Epidermal melanocyte (primary cell): Measurements from ENCODE around the gene TMEM89.
A peak's percentile ranks its signal among the peaks of the same experiment; 100 is the strongest.

Experiments
- DNase-seq: peaks from one replicate; pipeline ENCODE4 v3.0.0; 2011; ENCODE audit warnings: low spot score; ENCODE audit not compliant: insufficient read length

TMEM89 gene, protein sequence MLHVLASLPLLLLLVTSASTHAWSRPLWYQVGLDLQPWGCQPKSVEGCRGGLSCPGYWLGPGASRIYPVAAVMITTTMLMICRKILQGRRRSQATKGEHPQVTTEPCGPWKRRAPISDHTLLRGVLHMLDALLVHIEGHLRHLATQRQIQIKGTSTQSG

DNA sequence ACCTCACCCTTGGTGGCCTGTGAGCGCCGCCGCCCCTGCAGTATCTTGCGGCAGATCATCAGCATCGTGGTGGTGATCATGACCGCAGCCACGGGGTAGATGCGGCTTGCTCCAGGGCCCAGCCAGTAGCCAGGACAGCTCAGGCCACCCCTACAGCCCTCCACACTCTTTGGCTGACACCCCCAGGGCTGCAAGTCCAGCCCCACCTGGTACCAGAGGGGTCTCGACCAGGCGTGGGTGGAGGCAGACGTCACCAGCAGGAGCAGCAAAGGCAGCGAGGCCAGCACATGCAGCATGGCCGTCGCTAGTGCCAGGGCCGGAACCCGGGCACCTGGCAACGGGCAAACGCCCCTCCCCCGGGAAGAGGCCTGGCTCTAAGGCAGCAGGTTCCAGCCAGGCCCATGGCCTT lies at the start of gene TMEM89:
Gene TMEM89 (minus strand): TSS at position 309 of the 409 bp plus-strand sequence. CDS start 13 bp downstream, at position 296.
- no peak for DNase-seq

DNA sequence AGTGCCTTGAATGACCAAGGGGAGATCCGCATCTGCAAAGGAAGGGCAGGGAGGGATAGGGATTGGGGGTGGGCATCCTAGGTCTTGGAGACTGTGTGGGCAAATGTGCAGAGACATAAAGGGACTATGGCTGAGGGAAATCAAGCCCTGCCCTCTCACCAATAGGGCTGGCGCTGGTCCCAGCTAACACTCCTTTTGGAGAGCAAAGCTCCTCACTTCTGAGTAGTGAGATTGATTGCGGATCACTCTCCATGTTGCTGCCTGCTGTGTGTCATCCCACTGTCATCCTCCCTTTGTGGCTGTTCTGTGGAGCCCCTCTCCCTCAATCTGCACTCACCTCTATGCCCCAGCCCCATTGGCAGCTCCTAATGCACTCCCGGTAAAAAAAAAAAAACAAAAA lies 43.4 kb upstream of the TMEM89 start:
- DNase-seq, result no peak

DNA sequence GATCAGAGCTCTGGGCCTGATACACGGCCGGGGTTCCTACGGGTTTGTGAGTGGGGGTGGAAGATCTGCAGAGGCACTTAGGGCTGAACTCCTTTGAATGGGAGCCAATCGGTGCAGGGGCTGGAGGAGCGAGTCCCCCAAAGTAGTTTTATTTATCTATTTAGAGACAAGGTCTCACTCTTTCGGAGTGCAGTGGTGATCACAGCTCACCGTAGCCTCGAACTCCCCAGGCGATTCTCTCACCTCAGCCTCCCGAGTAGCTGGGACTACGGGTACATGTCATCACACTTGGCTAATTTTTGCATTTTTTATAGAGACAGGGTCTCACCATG lies 42.7 kb upstream of the TMEM89 start:
- no peak for DNase-seq

DNA sequence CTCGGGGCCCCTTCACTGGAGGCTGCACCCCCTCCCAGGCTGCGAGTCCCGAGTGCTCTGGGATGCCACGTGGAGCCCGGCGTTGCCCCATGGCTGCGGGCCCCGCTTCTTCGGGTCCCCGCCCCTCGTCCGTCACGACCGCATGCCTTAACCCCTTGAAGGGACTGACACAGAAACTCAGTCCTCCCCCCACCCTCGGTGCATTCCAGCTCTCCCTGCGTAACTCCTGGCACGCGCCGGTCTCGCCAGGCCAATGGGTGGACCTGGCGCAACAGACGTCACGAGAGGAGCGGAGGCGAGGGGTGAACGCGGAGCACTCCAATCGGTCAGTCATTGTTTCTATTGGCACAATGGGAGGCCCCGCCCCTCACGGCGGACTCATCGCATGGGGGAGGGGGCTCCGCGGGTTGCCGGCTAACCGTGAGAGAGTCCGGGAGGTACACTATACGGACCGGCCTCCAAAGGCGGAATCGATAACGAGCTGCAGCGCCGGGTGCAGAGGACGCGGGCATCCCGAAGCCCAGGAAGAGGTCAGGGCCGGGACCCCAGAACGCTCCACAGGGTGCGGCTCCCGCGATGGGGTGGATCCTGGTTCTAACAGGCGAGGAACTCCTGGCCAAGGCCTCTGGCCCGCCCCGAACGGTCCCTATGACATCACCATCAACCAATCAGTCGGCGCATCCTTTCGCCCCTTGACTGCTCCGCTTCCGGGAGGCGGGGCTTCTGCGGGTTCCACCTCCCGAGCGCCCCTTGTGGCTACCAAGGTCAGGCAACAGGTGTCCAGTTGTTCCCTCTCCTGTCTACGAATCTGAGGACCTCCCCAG lies 42.1 kb upstream of the TMEM89 start:
- DNase-seq, result peak; percentile 99

DNA sequence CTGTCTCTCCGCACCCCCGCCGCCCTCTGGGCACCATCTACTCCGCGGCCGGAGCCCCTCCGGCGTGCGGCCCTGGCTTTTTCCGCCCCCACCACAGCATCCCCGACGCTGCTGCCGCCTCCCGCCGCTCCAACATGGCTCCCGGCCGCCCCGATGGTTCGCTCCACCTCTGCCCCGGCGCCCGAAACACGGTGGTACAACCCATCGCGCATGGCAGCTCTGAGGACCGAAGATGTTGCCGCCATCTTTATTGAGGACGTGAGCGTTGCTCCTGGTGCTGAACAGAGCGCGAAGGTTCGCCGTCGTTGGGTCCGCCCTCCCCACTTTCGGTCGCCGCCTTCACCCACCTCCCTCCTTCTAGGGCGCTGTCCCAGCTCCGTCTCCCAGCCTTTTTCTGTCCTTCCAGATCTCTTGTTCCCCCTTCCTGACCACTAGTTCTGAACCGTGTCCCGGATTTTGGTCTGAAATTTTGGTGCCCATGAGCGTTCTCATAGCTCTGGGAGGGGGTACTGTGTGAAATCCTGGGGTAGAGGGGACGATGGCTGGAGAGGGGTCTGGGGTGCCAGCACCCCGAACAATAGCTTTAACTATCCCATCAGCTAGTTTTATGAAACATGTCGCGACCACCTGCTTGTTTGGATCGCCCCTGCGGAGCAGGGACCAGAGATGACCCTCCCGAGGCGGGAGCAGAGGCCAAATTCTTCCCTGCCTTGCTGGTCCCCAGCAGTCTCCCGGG lies 41.4 kb upstream of the TMEM89 start, which contains the start of gene CELSR3:
Gene CELSR3 (minus strand): TSS at position 134 of the 736 bp plus-strand sequence. CDS start 252 bp downstream, outside the sequence.
- DNase-seq, result peak; percentile 83

DNA sequence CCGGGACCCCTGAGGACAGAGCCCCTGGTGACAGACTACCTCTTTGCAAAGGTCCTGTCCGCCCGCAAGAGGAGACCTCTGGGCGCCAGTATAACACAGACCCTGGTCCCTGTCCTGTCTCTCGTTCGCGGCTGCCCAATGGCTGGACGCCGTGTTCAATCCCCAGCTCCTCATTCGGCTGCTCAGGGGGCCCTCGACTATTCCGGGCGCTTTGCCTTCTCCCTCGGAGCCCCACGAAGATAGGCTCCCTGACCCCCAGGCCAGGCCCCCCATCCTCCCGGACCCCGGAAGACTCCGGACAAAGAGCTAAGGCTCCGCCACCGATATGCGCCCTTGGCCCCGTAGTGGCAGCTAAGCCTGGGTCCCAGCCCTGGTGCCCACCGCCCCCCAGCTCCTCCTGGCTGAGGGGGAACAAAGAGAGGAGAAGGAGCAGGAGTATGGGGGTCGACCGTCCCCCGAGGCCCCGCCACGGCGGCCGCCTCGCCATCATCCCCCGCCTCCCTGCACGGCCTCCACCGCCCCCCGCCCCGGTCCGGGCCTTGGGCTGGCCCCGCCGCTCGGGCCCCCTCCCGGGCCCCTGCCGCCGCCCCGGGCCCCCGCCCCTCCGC lies 40.7 kb upstream of the TMEM89 start:
- DNase-seq, result no peak

DNA sequence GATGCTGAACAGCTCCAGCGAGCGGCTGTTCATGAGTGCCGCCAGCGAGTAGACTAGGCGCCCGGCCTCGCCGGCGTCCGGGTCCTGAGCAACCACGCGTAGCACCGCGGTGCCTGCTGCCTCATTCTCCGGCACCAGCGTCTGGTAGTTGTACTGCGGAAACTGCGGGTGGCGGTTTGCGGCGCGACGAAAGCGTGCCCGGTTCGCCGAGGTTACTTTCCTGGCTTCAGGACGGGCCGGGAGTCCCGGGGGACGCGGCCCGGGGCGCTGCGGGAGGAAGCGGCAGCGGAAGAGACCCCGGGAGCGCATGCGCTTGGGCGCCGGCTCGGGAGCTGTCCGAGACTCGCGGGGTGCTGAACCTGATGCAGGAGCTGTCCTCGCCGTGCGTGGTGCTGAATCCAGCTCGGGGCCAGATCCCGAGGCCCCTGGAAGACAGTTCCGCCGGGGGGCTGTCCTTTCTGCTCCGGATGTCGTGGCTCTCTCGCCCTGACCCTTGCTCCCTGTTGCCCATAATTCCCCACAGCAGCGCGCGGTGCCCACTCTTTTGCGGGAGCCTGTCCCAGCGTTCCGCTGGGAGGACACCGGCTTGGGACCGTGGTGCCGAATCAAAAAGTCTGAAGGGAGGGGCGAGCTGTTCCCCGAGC lies 40.1 kb upstream of the TMEM89 start:
- peak; percentile 85 for DNase-seq

DNA sequence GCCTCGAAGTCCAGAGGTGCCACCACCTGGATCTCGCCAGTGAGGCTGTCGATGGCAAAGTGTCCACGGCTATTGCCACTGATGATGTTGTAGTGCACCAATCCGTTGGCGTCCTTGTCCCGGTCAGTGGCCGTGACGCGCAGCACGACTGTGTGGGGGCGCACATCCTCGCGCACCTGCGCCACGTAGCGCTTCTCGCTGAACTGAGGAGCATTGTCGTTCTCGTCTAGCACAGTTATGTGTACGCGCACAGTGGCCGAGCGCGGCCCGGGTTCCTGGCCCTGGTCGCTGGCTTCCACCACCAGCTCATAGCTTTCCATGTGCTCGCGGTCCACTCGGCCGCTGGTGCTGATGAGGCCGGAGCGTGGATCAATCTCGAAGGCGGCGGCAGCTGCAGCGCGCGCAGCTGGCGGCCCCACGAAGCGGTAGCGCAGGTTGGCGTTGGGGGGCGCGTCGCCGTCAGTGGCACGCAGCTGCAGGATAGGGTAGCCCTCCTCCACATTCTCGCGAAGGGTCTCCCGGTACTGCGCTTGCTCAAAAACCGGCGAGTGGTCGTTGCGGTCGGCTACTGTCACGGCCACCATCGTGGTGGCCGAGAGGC lies 39.3 kb upstream of the TMEM89 start:
- no peak for DNase-seq

DNA sequence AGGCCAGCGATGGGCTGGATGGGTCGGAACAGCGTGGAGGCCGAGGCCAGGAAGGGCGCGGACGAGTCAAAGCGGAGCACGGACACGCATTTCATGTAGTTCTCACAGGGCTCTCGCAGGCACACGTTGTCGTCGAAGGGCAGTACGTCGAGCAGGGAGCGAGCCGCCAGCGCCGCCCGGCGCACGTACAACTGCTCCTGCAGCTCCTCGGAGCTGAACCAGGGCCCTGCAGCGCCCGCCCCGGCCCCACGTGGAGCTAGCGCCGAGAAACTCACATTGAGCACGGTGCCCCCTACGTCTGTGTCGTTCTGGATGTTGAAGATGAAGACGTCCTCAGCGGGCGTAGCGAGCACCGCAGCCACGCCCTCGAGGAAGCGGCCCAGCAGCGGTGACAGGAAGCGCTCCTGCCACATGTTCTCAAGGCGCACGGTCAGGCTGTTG lies 35.3 kb upstream of the TMEM89 start:
- no peak for DNase-seq

DNA sequence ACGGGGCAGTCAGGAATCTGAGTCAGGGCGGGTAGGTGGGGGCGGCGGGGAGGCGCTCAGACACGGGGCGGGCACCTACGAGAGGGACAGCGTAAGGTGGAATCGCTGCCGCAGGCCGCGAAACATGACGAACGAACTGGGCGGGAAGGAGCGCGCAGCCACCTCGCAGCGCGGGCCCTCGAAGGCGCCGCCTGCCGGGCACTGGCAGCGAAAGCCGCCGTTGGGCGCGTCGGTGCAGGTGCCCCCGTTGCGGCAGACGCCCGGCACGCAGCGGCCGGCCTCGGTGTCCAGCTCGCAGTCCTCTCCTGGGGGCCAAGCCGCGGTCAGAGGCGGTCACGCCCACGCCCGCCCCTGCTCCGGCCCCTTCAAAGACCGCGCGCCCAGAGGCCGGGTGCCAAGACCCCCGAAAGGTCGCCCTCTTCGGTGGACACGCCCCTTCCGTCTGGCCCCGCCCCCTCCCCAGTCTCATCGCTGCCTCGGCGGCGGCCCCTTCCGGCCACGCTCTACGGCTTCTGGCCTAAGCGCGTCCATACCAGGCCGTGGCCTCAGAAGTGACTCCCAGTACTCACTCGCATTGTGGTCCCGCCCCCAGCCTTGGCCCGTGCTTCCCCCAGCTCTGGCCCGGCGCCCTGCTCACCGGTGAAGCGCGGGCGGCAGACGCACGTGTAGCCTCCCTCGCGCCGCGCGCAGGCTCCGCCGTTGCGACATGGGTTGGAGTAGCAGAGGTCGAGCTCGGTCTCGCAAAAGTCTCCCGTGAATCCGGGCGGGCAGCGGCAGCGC lies 34.7 kb upstream of the TMEM89 start:
- peak; percentile 90 for DNase-seq

DNA sequence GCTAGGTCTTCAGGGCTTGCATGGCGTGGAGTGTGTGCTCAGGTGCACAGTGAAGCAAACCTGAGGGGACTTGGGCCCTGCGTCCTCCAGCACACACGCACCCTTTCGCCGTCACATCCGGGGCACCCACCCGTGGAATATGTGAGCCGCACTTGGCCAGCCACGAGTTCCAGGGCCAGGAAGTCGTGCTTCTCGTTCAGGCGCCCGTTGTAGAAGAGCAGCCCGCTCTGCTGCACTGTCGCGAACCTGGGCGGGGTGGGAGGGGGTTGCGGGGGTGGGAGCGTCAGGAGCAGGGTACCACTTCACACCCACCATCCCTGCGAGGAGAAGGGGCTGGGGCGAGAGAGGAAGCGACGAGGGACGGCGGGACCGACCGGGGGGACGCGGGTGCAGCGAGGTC lies 34.0 kb upstream of the TMEM89 start:
- no peak for DNase-seq

DNA sequence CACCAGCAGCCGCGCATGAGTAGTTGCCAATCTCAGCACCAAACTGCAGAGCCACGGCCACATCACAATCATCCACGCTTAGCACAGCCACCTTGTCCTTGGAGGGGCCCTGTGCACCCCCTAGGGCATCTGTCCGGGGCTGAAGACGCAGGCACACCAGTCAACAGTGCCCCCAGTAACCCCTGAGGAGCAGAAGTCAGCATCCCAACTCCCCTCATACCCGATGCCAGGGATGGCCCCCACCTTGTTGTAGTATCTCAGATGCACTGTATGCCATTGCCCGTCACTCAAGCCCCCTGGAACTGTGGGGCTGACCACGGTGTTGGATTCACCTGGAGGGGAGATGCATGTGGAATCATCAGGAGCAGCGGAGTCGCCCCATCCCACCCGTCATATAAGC lies 33.5 kb upstream of the TMEM89 start:
- DNase-seq, result no peak

DNA sequence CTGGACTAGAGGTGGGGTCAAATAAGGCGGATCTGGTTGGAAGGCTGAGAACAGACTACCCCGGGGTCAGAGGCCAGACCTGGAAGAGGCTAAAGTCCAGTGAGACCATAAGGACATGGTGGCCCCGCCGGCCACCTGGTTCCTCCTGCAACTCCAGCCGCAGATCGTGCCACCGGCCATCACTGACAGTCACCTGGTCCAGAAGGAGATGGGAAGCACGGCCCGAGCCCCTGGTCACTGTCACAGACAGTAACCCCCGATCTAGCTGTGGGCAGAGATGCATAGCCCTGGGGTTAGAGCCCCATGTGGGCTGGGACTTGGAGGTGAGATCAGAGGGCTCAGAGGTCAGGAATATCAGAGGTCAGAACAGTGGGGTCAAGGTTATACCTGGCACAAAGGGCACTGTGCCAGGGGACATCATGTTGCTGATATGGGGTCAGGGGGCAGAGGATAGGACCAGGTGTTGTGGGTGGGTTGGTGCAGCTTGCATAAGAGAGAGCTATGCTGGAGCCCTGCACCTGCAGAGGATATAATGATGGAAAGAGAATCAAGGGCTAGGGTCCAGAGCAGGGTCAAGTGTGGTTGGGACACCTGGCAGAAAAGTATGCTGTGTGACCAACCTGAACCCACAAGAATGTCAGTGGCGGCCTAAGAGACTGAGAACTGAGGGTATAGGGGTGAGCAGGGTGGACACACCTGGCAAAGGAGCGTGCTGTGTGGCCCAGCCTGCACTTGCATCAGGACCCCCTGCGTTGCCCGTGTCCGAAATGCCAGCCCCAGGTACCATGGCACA lies 31.6 kb upstream of the TMEM89 start:
- DNase-seq, result no peak

DNA sequence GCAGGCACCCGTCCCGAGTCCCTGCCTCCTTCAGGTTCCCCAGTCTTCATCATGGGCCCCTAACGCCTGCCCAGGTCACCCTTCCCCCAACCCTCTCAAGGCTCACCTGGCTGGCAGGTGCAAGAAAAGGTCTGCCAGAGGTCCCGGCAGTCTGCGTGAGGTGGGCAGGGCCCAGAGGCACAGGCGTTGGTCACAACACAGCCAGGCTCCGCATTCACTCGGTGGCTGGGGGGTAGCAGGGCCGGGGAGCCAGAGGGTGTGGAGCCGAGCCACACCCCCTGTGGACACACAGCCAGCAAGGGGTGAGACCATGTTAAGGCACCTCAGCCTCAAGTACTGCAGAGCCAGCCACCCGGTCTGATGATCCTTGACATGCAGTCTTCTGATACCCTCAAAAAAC lies 30.2 kb upstream of the TMEM89 start:
- no peak for DNase-seq

DNA sequence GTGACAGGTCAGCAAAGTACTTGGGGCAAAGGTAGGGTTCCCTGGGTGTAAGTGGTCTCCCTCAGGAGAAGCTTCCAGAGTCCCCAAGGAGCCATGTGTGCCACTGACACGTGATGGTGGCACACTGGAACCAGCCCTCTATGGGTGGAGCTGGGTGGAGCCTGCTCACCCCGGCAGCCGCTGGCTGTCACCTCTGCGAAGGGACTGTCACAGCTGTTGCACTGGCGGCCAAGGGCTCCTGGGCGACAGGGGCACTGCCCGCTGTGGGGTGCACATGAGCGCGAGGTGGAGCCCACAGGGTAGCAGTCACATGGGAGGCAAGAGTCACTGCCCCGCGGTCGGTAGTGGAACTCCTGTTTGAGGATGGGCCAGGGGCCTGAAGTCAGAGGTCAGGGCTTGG lies 29.2 kb upstream of the TMEM89 start:
- no peak for DNase-seq

DNA sequence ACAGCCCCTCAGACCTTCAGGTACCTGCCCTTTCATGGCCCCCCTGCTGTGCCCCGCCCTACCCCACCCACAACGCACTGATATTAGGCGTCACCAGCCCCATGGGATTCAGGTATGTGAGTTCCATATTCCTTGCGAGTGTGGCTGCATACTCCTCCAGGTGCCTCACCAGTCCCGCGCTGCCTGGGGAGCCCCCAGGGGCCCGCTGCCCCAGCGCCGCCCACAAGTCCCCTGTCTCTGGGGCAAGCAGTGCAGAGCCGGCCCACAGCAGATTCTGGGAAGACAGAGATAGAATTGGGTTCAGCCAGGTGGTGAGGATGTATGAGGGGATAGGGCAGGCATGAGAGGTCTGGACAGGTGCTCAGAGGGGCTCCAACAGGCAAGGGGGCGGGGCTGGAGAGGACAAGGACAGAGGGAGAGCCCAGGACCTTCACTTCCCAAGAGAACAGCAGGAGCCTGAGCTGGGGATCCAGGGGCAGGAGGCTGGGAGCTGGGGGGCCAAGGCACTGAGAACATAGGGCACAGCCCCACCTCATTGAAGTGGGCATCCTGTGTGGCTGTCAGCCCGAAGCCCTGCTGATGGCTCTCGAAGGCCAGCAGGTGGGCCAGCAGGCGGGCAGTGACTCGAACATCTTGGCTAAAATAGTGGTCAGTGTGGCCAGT lies 26.8 kb upstream of the TMEM89 start:
- no peak for DNase-seq

DNA sequence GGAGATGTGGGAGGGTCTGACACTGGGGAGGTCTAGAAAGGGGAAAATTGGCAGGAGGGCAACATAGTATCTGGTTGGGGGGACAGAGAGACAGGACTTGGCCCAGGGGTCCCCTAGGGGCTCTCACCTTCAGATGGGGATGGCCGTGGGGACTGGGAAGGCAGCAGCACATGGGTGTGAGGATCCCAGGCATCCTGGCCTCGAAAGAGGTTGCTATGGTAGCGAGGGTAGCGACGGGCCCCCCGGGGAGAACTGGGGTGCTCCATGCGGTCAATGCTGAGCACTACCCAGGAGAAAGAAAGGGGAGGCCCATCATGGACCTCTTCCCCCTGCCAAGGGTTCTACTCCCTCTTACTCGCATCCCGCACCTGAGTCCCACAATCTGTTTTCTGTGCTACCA lies 26.1 kb upstream of the TMEM89 start:
- DNase-seq, result no peak

DNA sequence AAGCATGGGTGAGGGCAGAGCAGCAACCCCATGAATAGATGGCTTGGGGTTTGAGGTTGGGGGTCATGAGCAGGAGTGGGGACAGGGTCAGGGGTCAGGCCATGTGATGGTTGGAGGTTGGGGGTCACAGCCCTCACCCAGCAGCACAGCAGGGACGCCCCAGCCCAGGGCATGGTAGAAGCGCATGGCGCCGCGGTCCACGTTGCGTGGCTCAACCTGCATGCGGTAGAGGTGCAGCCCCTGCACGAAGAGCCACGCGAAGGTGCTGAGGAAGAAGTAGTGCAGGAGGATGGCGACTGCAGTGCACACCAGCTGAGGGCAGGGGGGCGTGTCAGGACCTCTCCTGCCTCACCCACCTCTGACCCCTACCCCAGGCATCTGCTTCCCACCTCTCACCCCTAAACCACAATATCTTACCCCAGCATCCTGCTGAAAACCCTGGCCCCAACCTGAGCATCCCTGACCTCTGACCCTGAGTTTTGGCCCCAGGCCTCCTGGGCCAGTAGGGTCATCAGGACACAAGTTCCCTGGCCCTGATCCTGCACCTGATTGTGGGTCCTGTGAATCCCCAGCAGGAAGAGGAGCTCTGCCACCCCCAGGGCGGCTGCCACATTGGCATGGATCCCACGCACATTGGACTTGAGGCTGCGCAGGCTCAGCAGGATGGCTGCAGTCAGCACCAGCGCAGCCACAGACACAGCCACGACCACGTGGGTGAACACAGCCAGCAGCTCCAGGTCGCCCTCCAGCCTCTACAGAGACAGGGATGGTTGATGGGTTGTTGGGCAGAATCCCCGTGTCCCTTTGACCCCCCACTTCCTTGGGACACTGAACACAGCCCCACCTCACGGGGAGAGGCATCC lies 23.6 kb upstream of the TMEM89 start:
- DNase-seq, result no peak
